ENCODE data around the gene OSMR.
"Not testable (repeated sequence)": the region's sequence is repeated elsewhere in the genome, so short reads cannot be mapped to it uniquely, and the experiment has no call there.

OSMR gene

GRCh38 chr5:38831117-38831516 lies 14.7 kb upstream of the OSMR start:
- no peak for DNase-seq (ENCODE audit: low read depth)

GRCh38 chr5:38831909-38832308 lies 13.9 kb upstream of the OSMR start:
- no peak for DNase-seq (ENCODE audit: low read depth)

- DNase-seq (ENCODE audit: low read depth), result no peak
Observed at GRCh38 chr5:38832810-38833209, 13.0 kb upstream of the OSMR start.

- no peak for DNase-seq (ENCODE audit: low read depth)
Observed at GRCh38 chr5:38835887-38836286, 9.9 kb upstream of the OSMR start.

GRCh38 chr5:38837416-38837815 lies 8.4 kb upstream of the OSMR start:
- no peak for DNase-seq (ENCODE audit: low read depth)

- no peak for DNase-seq (ENCODE audit: low read depth)
Observed at GRCh38 chr5:38837932-38838331, 7.9 kb upstream of the OSMR start.

GRCh38 chr5:38843665-38844064 lies 2.1 kb upstream of the OSMR start:
- DNase-seq (ENCODE audit: low read depth), result no peak

- DNase-seq (ENCODE audit: low read depth), result no peak
Observed at GRCh38 chr5:38846379-38847011, 683 bp downstream of the OSMR start.

GRCh38 chr5:38847559-38848347 lies 1.9 kb downstream of the OSMR start:
- no peak for DNase-seq (ENCODE audit: low read depth)

GRCh38 chr5:38848637-38849036 lies 2.8 kb downstream of the OSMR start:
- DNase-seq (ENCODE audit: low read depth), result no peak

GRCh38 chr5:38851640-38852039 lies 5.8 kb downstream of the OSMR start:
- DNase-seq (ENCODE audit: low read depth), result not testable (repeated sequence)

GRCh38 chr5:38853753-38854470 lies 8.1 kb downstream of the OSMR start:
- DNase-seq (ENCODE audit: low read depth), result no peak

GRCh38 chr5:38854907-38855306 lies 9.1 kb downstream of the OSMR start:
- DNase-seq (ENCODE audit: low read depth), result no peak

- DNase-seq (ENCODE audit: low read depth), result no peak
Observed at GRCh38 chr5:38856660-38857059, 10.8 kb downstream of the OSMR start.

- no peak for DNase-seq (ENCODE audit: low read depth)
Observed at GRCh38 chr5:38858839-38859238, 13.0 kb downstream of the OSMR start.

GRCh38 chr5:38861986-38862770 lies 16.4 kb downstream of the OSMR start:
- not testable (repeated sequence) for DNase-seq (ENCODE audit: low read depth)

GRCh38 chr5:38866362-38867031 lies 20.7 kb downstream of the OSMR start:
- no peak for DNase-seq (ENCODE audit: low read depth)

- no peak for DNase-seq (ENCODE audit: low read depth)
Observed at GRCh38 chr5:38867032-38867398, 21.2 kb downstream of the OSMR start.

GRCh38 chr5:38867416-38867815 lies 21.6 kb downstream of the OSMR start:
- no peak for DNase-seq (ENCODE audit: low read depth)

- DNase-seq (ENCODE audit: low read depth), result no peak
Observed at GRCh38 chr5:38870595-38870994, 24.8 kb downstream of the OSMR start.

- no peak for DNase-seq (ENCODE audit: low read depth)
Observed at GRCh38 chr5:38871058-38871605, 25.3 kb downstream of the OSMR start.
